Panc1 (cell line): ENCODE results near the gene TNFAIP3. TPM values are rescaled to one million over a fixed set of nuclear protein-coding genes. Genes with fewer than 3 reads are reported as not detected.

Source experiments
- ATAC-seq: fragments of 200-7000 bp; cut with Tn5 transposase; 2 replicates; pipeline ENCODE4 v1.9.1; 2020; ENCODE audit warnings: mild to moderate bottlenecking, moderate library complexity
- BruUV-seq: library from RNA; stranded (reverse); fragments of 400-500 nt; replicated peaks from 2 replicates; lab custom pipeline; 2021; lab: Mats Ljungman, UMichigan
- CTCF ChIA-PET: fragments of 300-600 bp; sonication (Branson Sonifier 250); formaldehyde crosslinking; loops from one replicate; lab custom pipeline; 2022; ENCODE audit warnings: antibody characterized with exemption; lab: Charles Lee
- POLR2A ChIA-PET: fragments of 300-600 bp; sonication (Branson Sonifier 250); formaldehyde crosslinking; loops from one replicate; lab custom pipeline; 2022; ENCODE audit warnings: antibody characterized with exemption; lab: Charles Lee
- DNase-seq: peaks from one replicate; pipeline ENCODE4 v3.0.0-alpha.2; 2010; ENCODE audit warnings: low read depth, low spot score
- H3K27ac ChIP-seq: 2 replicates; pipeline ENCODE4 v1.5.1; 2011; ENCODE audit warnings: mild to moderate bottlenecking, low read length, inconsistent platforms
- H3K27me3 ChIP-seq: fragments of 200-500 bp; sonication (Bioruptor generic); 2 replicates; pipeline ENCODE4 v1.6.0; 2014; ENCODE audit warnings: low read length, inconsistent platforms; ENCODE audit not compliant: control insufficient read depth, insufficient read depth
- H3K36me3 ChIP-seq: fragments of 200-500 bp; sonication (Bioruptor generic); 2 replicates; pipeline ENCODE4 v1.5.1; 2014; ENCODE audit warnings: inconsistent platforms, mild to moderate bottlenecking, low read length, moderate library complexity; ENCODE audit not compliant: control insufficient read depth, insufficient read depth
- H3K4me1 ChIP-seq: 2 replicates; pipeline ENCODE4 v1.5.1; 2011; ENCODE audit warnings: inconsistent platforms, mild to moderate bottlenecking, low read length, moderate library complexity; ENCODE audit not compliant: control insufficient read depth, insufficient read depth
- H3K4me3 ChIP-seq, 2 experiments: 2 replicates each; pipeline ENCODE4 v1.5.1; 2011 to 2012; ENCODE audit warnings: low read depth in 2 of 2, low read length in 2 of 2, mild to moderate bottlenecking in 2 of 2, inconsistent platforms in 1 of 2, moderate library complexity in 1 of 2
- H3K9me3 ChIP-seq: fragments of 200-500 bp; sonication (Bioruptor generic); 2 replicates; pipeline ENCODE4 v1.5.1; 2014; ENCODE audit warnings: low read depth, mild to moderate bottlenecking, inconsistent platforms, low read length, moderate library complexity; ENCODE audit not compliant: control insufficient read depth, insufficient read depth
- POLR2AphosphoS5 ChIP-seq: IDR thresholded peaks from 2 replicates; pipeline ENCODE4 v1.6.1; 2012; ENCODE audit warnings: mild to moderate bottlenecking, low read depth, low read length, moderate library complexity
- SIN3A ChIP-seq: IDR thresholded peaks from 2 replicates; pipeline ENCODE4 v1.6.1; 2012; ENCODE audit warnings: low read depth, mild to moderate bottlenecking, low read length, moderate library complexity, borderline replicate concordance; ENCODE audit not compliant: insufficient read depth
- TCF7L2 ChIP-seq: IDR thresholded peaks from 2 replicates; pipeline ENCODE4 v1.6.1; 2011; ENCODE audit warnings: mild to moderate bottlenecking, low read depth, low read length, inconsistent platforms
- in situ Hi-C: cut with HindIII; loops from 2 replicates; pipeline ENCODE4 v1.10.0; 2016; ENCODE audit warnings: low sequenced_read_pairs, low pct_unique_long_range_greater_than_20kb
- intact Hi-C: fragments of 100-400 bp; cut with micrococcal nuclease; formaldehyde crosslinking; loops from one replicate; pipeline ENCODE4 v1.10.0; 2022; ENCODE audit not compliant: unreplicated experiment
- total RNA-seq: library from RNA; stranded (reverse); gene quantifications from one replicate; pipeline ENCODE4 v1.2.1, GENCODE V29; 2021; ENCODE audit not compliant: unreplicated experiment
- TF ChIP-seq, protein P1 (sequence below): fragments of 450-650 bp; IDR thresholded peaks from 2 replicates; pipeline ENCODE4 v1.5.1; 2017; ENCODE audit warnings: mild to moderate bottlenecking
- TF ChIP-seq, protein P2 (sequence below), 2 experiments: IDR thresholded peaks; 2 replicates each; pipeline ENCODE4 v1.6.1; 2011 to 2012; ENCODE audit warnings: low read depth in 2 of 2, control low read depth in 1 of 2, low read length in 1 of 2, mild to moderate bottlenecking in 1 of 2, moderate library complexity in 1 of 2; ENCODE audit not compliant: insufficient read depth in 1 of 2

Gene TNFAIP3
- total RNA-seq, 1 experiment from 2014 or later = 15.0 TPM

DNA sequence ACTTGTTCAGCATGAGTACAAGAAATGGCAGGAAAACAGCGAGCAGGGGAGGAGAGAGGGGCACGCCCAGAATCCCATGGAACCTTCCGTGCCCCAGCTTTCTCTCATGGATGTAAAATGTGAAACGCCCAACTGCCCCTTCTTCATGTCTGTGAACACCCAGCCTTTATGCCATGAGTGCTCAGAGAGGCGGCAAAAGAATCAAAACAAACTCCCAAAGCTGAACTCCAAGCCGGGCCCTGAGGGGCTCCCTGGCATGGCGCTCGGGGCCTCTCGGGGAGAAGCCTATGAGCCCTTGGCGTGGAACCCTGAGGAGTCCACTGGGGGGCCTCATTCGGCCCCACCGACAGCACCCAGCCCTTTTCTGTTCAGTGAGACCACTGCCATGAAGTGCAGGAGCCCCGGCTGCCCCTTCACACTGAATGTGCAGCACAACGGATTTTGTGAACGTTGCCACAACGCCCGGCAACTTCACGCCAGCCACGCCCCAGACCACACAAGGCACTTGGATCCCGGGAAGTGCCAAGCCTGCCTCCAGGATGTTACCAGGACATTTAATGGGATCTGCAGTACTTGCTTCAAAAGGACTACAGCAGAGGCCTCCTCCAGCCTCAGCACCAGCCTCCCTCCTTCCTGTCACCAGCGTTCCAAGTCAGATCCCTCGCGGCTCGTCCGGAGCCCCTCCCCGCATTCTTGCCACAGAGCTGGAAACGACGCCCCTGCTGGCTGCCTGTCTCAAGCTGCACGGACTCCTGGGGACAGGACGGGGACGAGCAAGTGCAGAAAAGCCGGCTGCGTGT lies 11.6 kb downstream of the TNFAIP3 start:
- 0 out of 2 replicates have a peak, but pooled peaks cover under 1% of the 10 kb centered on the region for H3K4me1 ChIP-seq
- BruUV-seq = no TSS peak
- ATAC-seq (no peak), DNase-seq (no peak)
- POLR2A ChIA-PET = interaction anchor here (0.6 kb wide), 1 partner anchor 84 kb away, joined by 4 read pairs; no protein-coding TSS in a partner anchor
- intact Hi-C loops (no loop called here), in situ Hi-C loops (no loop called here)
- no peaks in the 10 kb centered on the region for H3K27me3 ChIP-seq
- H3K4me3 ChIP-seq = no peak overlapping the region
- no peak for TF ChIP-seq TCF7L2
- TF ChIP-seq POLR2AphosphoS5 = no peak
- no peak for TF ChIP-seq SIN3A
- TF ChIP-seq, protein P1, sequence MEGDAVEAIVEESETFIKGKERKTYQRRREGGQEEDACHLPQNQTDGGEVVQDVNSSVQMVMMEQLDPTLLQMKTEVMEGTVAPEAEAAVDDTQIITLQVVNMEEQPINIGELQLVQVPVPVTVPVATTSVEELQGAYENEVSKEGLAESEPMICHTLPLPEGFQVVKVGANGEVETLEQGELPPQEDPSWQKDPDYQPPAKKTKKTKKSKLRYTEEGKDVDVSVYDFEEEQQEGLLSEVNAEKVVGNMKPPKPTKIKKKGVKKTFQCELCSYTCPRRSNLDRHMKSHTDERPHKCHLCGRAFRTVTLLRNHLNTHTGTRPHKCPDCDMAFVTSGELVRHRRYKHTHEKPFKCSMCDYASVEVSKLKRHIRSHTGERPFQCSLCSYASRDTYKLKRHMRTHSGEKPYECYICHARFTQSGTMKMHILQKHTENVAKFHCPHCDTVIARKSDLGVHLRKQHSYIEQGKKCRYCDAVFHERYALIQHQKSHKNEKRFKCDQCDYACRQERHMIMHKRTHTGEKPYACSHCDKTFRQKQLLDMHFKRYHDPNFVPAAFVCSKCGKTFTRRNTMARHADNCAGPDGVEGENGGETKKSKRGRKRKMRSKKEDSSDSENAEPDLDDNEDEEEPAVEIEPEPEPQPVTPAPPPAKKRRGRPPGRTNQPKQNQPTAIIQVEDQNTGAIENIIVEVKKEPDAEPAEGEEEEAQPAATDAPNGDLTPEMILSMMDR = no peak
- TF ChIP-seq, protein P2, sequence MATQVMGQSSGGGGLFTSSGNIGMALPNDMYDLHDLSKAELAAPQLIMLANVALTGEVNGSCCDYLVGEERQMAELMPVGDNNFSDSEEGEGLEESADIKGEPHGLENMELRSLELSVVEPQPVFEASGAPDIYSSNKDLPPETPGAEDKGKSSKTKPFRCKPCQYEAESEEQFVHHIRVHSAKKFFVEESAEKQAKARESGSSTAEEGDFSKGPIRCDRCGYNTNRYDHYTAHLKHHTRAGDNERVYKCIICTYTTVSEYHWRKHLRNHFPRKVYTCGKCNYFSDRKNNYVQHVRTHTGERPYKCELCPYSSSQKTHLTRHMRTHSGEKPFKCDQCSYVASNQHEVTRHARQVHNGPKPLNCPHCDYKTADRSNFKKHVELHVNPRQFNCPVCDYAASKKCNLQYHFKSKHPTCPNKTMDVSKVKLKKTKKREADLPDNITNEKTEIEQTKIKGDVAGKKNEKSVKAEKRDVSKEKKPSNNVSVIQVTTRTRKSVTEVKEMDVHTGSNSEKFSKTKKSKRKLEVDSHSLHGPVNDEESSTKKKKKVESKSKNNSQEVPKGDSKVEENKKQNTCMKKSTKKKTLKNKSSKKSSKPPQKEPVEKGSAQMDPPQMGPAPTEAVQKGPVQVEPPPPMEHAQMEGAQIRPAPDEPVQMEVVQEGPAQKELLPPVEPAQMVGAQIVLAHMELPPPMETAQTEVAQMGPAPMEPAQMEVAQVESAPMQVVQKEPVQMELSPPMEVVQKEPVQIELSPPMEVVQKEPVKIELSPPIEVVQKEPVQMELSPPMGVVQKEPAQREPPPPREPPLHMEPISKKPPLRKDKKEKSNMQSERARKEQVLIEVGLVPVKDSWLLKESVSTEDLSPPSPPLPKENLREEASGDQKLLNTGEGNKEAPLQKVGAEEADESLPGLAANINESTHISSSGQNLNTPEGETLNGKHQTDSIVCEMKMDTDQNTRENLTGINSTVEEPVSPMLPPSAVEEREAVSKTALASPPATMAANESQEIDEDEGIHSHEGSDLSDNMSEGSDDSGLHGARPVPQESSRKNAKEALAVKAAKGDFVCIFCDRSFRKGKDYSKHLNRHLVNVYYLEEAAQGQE (IDR thresholded peaks at IDR 0.05; ENCODE audit: insufficient read depth in 1 of 2, low read depth in 2 of 2, low read length in 1 of 2) = no peak
- no peaks in the 10 kb centered on the region for H3K9me3 ChIP-seq
- peaks cover 19% of the 10 kb centered on the region for H3K36me3 ChIP-seq
- H3K27ac ChIP-seq = no peak overlapping the region
- CTCF ChIA-PET = no interaction called here

DNA sequence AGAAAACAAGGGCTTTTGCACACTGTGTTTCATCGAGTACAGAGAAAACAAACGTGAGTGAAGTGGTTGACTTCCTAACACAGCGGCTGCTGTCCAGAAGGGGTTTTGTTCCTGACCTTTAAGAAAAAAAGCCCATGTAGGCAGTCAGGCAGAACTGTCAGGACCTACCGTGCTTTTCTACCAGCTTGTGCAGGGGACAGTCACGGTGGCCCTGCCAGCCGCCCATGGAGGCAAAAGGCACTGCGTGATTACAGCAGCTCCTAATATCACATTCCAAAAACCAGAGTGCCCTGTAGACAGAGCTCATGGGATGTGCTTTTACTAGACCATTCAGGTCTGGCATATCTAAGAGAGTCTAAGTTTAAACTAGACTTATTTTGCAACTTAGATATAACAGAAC lies 12.2 kb downstream of the TNFAIP3 start:
- Histone ChIP-seq H3K27ac (no peak overlapping the region), H3K36me3 (peaks cover 17% of the 10 kb centered on the region), H3K9me3 (no peaks in the 10 kb centered on the region), H3K4me1 (no peaks in the 10 kb centered on the region), H3K27me3 (no peaks in the 10 kb centered on the region), H3K4me3 (no peak overlapping the region)
- TF ChIP-seq TCF7L2 (no peak), SIN3A (no peak), POLR2AphosphoS5 (no peak)
- TF ChIP-seq, protein P2 (IDR thresholded peaks at IDR 0.05; ENCODE audit: insufficient read depth in 1 of 2, low read depth in 2 of 2, low read length in 1 of 2) = no peak
- TF ChIP-seq, protein P1 = no peak
- POLR2A ChIA-PET = no interaction called here
- CTCF ChIA-PET = no interaction called here
- intact Hi-C loops = no loop called here
- no TSS peak for BruUV-seq
- DNase-seq = no peak
- no peak for ATAC-seq
- in situ Hi-C loops = no loop called here
